Measurements from ENCODE around the gene LOXL1.

The LOXL1 gene

GRCh38 chr15:73989001-73989798 lies 62.9 kb downstream of the LOXL1 start:
- DNase-seq (ENCODE audit: low read depth): peak; percentile 88
- no peak overlapping the region for H3K4me3 ChIP-seq (ENCODE audit: control insufficient read depth, low read depth, low read length)
- TF ChIP-seq CTCF (conservative IDR thresholded peaks at IDR 0.05; ENCODE audit: control insufficient read depth, insufficient read depth, low read depth, low read length): no peak

- no peak for DNase-seq (ENCODE audit: low read depth)
- no peak for TF ChIP-seq CTCF (conservative IDR thresholded peaks at IDR 0.05; ENCODE audit: control insufficient read depth, insufficient read depth, low read depth, low read length)
- peak overlapping the region; percentile 20 for H3K4me3 ChIP-seq (ENCODE audit: control insufficient read depth, low read depth, low read length)
These were observed 64.2 kb downstream of the LOXL1 start for GRCh38 chr15:73990250-73991005.

- TF ChIP-seq CTCF (conservative IDR thresholded peaks at IDR 0.05; ENCODE audit: control insufficient read depth, insufficient read depth, low read depth, low read length): no peak
- DNase-seq (ENCODE audit: low read depth): peak; percentile 88
- H3K4me3 ChIP-seq (ENCODE audit: control insufficient read depth, low read depth, low read length): peak overlapping the region; percentile 57
These were observed 65.0 kb downstream of the LOXL1 start for GRCh38 chr15:73991260-73991659.

- TF ChIP-seq CTCF (conservative IDR thresholded peaks at IDR 0.05; ENCODE audit: control insufficient read depth, insufficient read depth, low read depth, low read length): peak; percentile 56
- H3K4me3 ChIP-seq (ENCODE audit: control insufficient read depth, low read depth, low read length): peak within 1 kb of the TSS; percentile 57
- DNase-seq (ENCODE audit: low read depth): peak; percentile 90
These were observed 65.7 kb downstream of the LOXL1 start, which contains the start of gene STOML1 for GRCh38 chr15:73991726-73992593. STOML1 (minus strand) TSS chr15:73992295; CDS start chr15:73992223, 72 bp downstream.

- no peak for DNase-seq (ENCODE audit: low read depth)
- TF ChIP-seq CTCF (conservative IDR thresholded peaks at IDR 0.05; ENCODE audit: control insufficient read depth, insufficient read depth, low read depth, low read length): no peak
- peak overlapping the region; percentile 27 for H3K4me3 ChIP-seq (ENCODE audit: control insufficient read depth, low read depth, low read length)
These were observed 66.3 kb downstream of the LOXL1 start for GRCh38 chr15:73992594-73992898.

- H3K4me3 ChIP-seq (ENCODE audit: control insufficient read depth, low read depth, low read length): peak overlapping the region; percentile 97
- DNase-seq (ENCODE audit: low read depth): no peak
- no peak for TF ChIP-seq CTCF (conservative IDR thresholded peaks at IDR 0.05; ENCODE audit: control insufficient read depth, insufficient read depth, low read depth, low read length)
These were observed 67.1 kb downstream of the LOXL1 start for GRCh38 chr15:73993211-73993994.

Data from fibroblast of mammary gland (primary cell).